OCI-LY3 (cell line): ENCODE data around the gene CCDC40.

Experiments
- EZH2phosphoT487 ChIP-seq: fragments of 200-600 bp; shearing (Covaris generic); IDR thresholded peaks from 2 replicates; pipeline ENCODE4 v1.6.1; 2018; ENCODE audit warnings: antibody characterized with exemption, mixed run types, low read depth
- TF ChIP-seq, protein P1 (sequence below): fragments of 200-600, 300-600 bp; sonication (generic); IDR thresholded peaks from 2 replicates; pipeline ENCODE4 v1.5.1; 2014; ENCODE audit warnings: antibody characterized with exemption, low read length, low read depth

DNA sequence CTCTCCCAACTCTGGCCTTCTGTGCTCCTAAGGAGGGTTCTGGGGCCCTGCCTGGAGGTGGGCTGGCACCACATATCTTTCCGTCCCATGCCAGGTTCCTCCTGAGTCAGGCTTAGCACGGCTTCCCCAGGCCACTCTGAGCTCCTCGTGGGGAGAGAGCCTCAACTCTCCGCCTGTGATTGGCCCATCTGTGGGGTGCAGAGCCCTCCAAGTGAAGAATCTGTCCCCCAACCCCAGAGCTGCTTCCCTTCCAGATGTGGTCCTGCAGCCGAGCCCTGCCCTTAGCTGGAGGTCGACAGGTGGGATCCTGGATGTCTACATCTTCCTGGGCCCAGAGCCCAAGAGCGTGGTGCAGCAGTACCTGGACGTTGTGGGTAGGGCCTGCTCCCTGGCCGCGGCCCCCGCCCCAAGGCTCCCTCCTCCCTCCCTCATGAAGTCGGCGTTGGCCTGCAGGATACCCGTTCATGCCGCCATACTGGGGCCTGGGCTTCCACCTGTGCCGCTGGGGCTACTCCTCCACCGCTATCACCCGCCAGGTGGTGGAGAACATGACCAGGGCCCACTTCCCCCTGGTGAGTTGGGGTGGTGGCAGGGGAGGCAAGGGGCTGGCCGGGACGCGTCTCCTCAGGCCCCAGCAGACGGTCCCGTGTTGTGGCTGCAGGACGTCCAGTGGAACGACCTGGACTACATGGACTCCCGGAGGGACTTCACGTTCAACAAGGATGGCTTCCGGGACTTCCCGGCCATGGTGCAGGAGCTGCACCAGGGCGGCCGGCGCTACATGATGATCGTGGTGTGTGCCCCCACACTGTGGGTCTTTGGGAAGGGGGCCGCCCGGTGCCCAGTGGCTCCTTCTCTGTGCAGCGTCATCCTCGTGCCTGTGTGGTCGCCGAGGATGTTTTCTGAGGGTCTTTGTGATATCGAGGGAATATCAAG is 71.9 kb downstream of the CCDC40 start:
- TF ChIP-seq, protein P1, sequence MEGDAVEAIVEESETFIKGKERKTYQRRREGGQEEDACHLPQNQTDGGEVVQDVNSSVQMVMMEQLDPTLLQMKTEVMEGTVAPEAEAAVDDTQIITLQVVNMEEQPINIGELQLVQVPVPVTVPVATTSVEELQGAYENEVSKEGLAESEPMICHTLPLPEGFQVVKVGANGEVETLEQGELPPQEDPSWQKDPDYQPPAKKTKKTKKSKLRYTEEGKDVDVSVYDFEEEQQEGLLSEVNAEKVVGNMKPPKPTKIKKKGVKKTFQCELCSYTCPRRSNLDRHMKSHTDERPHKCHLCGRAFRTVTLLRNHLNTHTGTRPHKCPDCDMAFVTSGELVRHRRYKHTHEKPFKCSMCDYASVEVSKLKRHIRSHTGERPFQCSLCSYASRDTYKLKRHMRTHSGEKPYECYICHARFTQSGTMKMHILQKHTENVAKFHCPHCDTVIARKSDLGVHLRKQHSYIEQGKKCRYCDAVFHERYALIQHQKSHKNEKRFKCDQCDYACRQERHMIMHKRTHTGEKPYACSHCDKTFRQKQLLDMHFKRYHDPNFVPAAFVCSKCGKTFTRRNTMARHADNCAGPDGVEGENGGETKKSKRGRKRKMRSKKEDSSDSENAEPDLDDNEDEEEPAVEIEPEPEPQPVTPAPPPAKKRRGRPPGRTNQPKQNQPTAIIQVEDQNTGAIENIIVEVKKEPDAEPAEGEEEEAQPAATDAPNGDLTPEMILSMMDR, result no peak
- no peak for TF ChIP-seq EZH2phosphoT487
